ENCODE results near the gene SDC3.

SDC3 gene

DNA sequence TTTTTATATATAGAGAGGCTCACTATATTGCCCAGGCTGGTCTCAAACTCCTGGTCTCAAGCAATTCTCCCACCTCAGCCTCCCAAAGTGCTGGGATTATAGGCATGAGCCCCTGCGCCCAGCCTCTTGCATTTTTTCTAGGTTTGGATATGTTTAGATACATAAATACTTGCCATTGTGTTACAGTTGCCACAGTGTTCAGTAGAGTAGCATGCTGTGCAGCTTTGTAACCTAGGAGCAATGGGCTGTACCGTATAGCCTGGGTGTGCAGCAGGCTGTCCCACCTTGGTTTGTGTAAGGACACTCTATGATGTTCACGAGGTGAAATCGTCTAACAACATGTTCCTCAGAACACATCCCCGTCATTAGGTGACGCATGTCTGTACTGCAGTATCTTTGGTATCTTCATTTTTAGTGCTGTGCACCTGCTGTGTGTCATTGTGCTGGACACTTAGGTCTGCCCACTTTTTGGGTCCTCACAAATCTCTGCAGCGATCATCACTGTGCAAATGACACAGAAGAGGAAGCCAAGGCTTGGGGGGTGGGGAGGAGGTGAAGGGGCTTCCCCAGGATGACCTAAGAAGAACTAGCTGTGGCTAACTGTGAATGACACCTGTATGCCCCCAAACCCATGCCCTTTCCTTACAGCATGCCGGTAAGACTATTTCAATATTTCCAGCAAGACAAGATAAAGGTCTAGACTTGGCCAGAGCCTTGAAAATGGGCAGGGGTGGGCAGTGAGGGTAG is 44.5 kb downstream of the SDC3 start:
- Histone ChIP-seq H3K4me2 (ENCODE audit: low read length) (no peak overlapping the region), H3K79me2 (no peaks in the 10 kb centered on the region), H3K27me3 (ENCODE audit: control insufficient read depth, insufficient read depth, low read length) (no peaks in the 10 kb centered on the region), H3K9me3 (ENCODE audit: control insufficient read depth, low read length) (no peaks in the 10 kb centered on the region), H2AFZ (no peak overlapping the region), H3K27ac (no peak overlapping the region), H3K4me1 (no peaks in the 10 kb centered on the region), H3K4me3 (ENCODE audit: low read depth, low read length) (no peak overlapping the region), H3K36me3 (ENCODE audit: control insufficient read depth, insufficient read depth, low read length) (no peaks in the 10 kb centered on the region), H3K9ac (no peak overlapping the region)
- TF ChIP-seq, protein P1, sequence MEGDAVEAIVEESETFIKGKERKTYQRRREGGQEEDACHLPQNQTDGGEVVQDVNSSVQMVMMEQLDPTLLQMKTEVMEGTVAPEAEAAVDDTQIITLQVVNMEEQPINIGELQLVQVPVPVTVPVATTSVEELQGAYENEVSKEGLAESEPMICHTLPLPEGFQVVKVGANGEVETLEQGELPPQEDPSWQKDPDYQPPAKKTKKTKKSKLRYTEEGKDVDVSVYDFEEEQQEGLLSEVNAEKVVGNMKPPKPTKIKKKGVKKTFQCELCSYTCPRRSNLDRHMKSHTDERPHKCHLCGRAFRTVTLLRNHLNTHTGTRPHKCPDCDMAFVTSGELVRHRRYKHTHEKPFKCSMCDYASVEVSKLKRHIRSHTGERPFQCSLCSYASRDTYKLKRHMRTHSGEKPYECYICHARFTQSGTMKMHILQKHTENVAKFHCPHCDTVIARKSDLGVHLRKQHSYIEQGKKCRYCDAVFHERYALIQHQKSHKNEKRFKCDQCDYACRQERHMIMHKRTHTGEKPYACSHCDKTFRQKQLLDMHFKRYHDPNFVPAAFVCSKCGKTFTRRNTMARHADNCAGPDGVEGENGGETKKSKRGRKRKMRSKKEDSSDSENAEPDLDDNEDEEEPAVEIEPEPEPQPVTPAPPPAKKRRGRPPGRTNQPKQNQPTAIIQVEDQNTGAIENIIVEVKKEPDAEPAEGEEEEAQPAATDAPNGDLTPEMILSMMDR (IDR thresholded peaks at IDR 0.05): no peak

DNA sequence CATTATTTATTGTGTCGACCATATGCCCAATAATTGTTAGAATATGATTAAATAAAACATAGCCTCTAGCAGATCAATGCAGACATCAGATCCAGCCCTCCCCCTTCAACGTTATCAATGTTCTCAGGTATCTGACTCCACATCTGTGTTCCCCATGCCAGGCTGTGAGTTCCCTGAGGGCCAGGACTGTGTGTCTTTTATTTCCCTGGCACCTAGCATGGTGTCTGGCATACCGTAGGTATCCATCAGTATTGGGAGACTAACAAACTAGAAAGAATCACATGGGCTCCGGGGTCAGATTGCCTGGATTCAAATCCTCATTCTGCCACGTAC is 48.3 kb downstream of the SDC3 start:
- Histone ChIP-seq H3K27ac (no peak overlapping the region), H3K27me3 (ENCODE audit: control insufficient read depth, insufficient read depth, low read length) (no peaks in the 10 kb centered on the region), H3K36me3 (ENCODE audit: control insufficient read depth, insufficient read depth, low read length) (no peaks in the 10 kb centered on the region), H3K9me3 (ENCODE audit: control insufficient read depth, low read length) (no peaks in the 10 kb centered on the region), H3K4me1 (no peaks in the 10 kb centered on the region), H3K9ac (no peak overlapping the region), H3K4me3 (ENCODE audit: low read depth, low read length) (no peak overlapping the region), H2AFZ (no peak overlapping the region), H3K4me2 (ENCODE audit: low read length) (no peak overlapping the region), H3K79me2 (no peaks in the 10 kb centered on the region)
- TF ChIP-seq, protein P1 (IDR thresholded peaks at IDR 0.05): no peak

DNA sequence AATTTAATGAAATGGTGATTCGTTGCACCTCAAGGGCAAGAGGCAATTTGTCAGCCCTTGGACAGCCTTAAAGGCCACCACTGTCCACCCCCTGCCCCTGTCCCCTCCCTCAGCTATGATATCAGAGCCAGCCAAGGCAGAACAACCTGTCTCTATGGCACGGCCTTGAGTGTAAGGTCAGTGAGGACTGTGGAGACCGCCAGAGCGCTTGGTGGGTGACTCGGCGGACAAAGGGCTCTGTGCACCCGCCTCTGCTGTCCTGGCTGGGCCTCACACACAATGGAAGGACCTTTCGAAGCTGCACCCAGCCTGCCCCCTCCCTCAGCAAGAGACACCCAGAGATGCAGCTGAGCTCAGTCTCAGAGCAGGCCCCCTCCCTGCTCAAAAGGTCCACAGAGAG is 50.6 kb downstream of the SDC3 start:
- H3K9me3 ChIP-seq (ENCODE audit: control insufficient read depth, low read length): no peaks in the 10 kb centered on the region
- H3K36me3 ChIP-seq (ENCODE audit: control insufficient read depth, insufficient read depth, low read length): no peaks in the 10 kb centered on the region
- no peaks in the 10 kb centered on the region for H3K4me1 ChIP-seq
- no peak overlapping the region for H2AFZ ChIP-seq
- TF ChIP-seq, protein P1 (IDR thresholded peaks at IDR 0.05): no peak
- H3K4me2 ChIP-seq (ENCODE audit: low read length): no peak overlapping the region
- H3K4me3 ChIP-seq (ENCODE audit: low read depth, low read length): no peak overlapping the region
- H3K9ac ChIP-seq: no peak overlapping the region
- H3K27ac ChIP-seq: no peak overlapping the region
- H3K27me3 ChIP-seq (ENCODE audit: control insufficient read depth, insufficient read depth, low read length): no peaks in the 10 kb centered on the region
- H3K79me2 ChIP-seq: no peaks in the 10 kb centered on the region

DNA sequence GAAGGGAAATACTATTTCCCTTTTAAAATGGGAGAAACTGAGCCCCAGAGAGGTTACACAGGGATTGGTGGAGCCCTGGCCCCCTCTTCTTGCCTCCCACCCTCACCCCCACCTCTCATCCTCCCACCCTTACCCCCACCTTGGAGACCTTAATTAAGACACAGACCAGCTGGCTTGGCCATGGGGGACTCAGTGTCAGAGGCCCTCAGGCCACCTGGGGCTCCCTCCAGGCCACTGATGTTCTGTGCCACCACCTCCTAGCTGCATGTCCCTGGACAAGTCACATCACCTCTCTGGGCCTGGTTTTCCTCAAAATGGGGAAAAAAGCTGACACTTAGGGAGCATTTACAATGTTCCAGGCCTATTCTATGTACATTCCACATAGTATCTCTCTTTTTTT is 51.5 kb downstream of the SDC3 start:
- H3K79me2 ChIP-seq: no peaks in the 10 kb centered on the region
- H3K27ac ChIP-seq: no peak overlapping the region
- H3K27me3 ChIP-seq (ENCODE audit: control insufficient read depth, insufficient read depth, low read length): no peaks in the 10 kb centered on the region
- TF ChIP-seq, protein P1 (IDR thresholded peaks at IDR 0.05): no peak
- no peaks in the 10 kb centered on the region for H3K36me3 ChIP-seq (ENCODE audit: control insufficient read depth, insufficient read depth, low read length)
- no peak overlapping the region for H3K4me3 ChIP-seq (ENCODE audit: low read depth, low read length)
- no peak overlapping the region for H3K4me2 ChIP-seq (ENCODE audit: low read length)
- H3K4me1 ChIP-seq: no peaks in the 10 kb centered on the region
- H3K9ac ChIP-seq: no peak overlapping the region
- H2AFZ ChIP-seq: no peak overlapping the region
- H3K9me3 ChIP-seq (ENCODE audit: control insufficient read depth, low read length): no peaks in the 10 kb centered on the region

DNA sequence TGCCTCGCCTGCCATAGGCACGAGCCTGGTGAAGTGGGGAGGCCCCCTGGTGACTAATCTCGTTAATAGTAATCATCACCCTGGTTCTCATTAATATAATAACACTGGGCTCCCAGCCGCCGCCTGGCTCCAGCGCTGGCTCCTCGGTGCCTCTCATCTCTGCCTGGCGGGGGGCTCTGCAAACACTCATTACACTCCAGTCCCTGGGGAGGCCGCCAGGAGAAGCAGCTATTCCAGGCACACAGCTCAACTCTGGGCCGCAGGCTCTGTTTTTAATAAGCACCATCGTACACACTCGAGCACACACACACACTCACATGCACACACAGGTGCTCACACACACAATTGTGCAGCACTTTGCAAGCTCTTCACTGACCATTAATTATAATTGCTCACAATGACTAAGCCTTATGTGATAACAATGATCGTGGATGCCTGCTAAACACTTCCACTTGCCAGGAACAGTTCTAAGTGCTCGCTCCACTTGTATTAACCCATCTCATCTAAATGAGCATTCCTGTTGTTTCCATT is 52.2 kb downstream of the SDC3 start:
- no peak overlapping the region for H3K9ac ChIP-seq
- H3K27me3 ChIP-seq (ENCODE audit: control insufficient read depth, insufficient read depth, low read length): no peaks in the 10 kb centered on the region
- H3K4me3 ChIP-seq (ENCODE audit: low read depth, low read length): no peak overlapping the region
- H2AFZ ChIP-seq: no peak overlapping the region
- TF ChIP-seq, protein P1 (IDR thresholded peaks at IDR 0.05): no peak
- H3K27ac ChIP-seq: no peak overlapping the region
- H3K79me2 ChIP-seq: no peaks in the 10 kb centered on the region
- no peaks in the 10 kb centered on the region for H3K4me1 ChIP-seq
- H3K9me3 ChIP-seq (ENCODE audit: control insufficient read depth, low read length): no peaks in the 10 kb centered on the region
- H3K36me3 ChIP-seq (ENCODE audit: control insufficient read depth, insufficient read depth, low read length): no peaks in the 10 kb centered on the region
- H3K4me2 ChIP-seq (ENCODE audit: low read length): no peak overlapping the region

Data from parathyroid adenoma (tissue), 2 donors.